HCT116 (cell line): ENCODE results near the gene PRPS1.

Source experiments
- ATF3 ChIP-seq: IDR thresholded peaks from 2 replicates; pipeline ENCODE4 v1.6.1; 2012
- CEBPB ChIP-seq: IDR thresholded peaks from 2 replicates; pipeline ENCODE4 v1.6.1; 2012; ENCODE audit warnings: low read depth
- CTCF ChIP-seq, 3 experiments: fragments of 200-600 bp in 1 of 3; sonication (generic) in 1 of 3; IDR thresholded peaks in 2 of 3; conservative IDR thresholded peaks in 1 of 3; 2 replicates each; pipeline ENCODE4 v1.5.1; 2012 to 2017; ENCODE audit warnings: low read depth in 2 of 3, low read length in 2 of 3, antibody characterized with exemption in 1 of 3, borderline replicate concordance in 1 of 3, control low read depth in 1 of 3, mild to moderate bottlenecking in 1 of 3, mixed read lengths in 1 of 3, mixed run types in 1 of 3, moderate library complexity in 1 of 3; ENCODE audit not compliant: insufficient read depth in 1 of 3
- EZH2 ChIP-seq: fragments of 200-600 bp; sonication (generic); IDR thresholded peaks from 2 replicates; pipeline ENCODE4 v1.6.1; 2017; ENCODE audit warnings: antibody characterized with exemption, mixed run types
- EZH2phosphoT487 ChIP-seq: fragments of 200-600 bp; IDR thresholded peaks from 2 replicates; pipeline ENCODE4 v1.6.1; 2018; ENCODE audit warnings: antibody characterized with exemption, borderline replicate concordance
- JUND ChIP-seq: IDR thresholded peaks from 2 replicates; pipeline ENCODE4 v1.6.1; 2012
- POLR2A ChIP-seq: IDR thresholded peaks from 2 replicates; pipeline ENCODE4 v1.7.0; 2011; ENCODE audit warnings: borderline replicate concordance; ENCODE audit not compliant: insufficient read depth, insufficient read length; ENCODE audit errors: extremely low read depth
- POLR2AphosphoS5 ChIP-seq: IDR thresholded peaks from 2 replicates; pipeline ENCODE4 v1.6.1; 2011; ENCODE audit warnings: mild to moderate bottlenecking, low read depth, low read length, moderate library complexity
- RAD21 ChIP-seq: IDR thresholded peaks from 2 replicates; pipeline ENCODE4 v1.6.1; 2012; ENCODE audit warnings: low read depth, mild to moderate bottlenecking
- REST ChIP-seq: IDR thresholded peaks from 2 replicates; pipeline ENCODE4 v1.6.1; 2012; ENCODE audit warnings: low read depth
- TCF7L2 ChIP-seq: IDR thresholded peaks from 2 replicates; pipeline ENCODE4 v1.7.0; 2011; ENCODE audit warnings: borderline replicate concordance, inconsistent platforms; ENCODE audit not compliant: insufficient read depth, insufficient read length; ENCODE audit errors: extremely low read depth
- ZBTB33 ChIP-seq: IDR thresholded peaks from 2 replicates; pipeline ENCODE4 v1.6.1; 2011; ENCODE audit warnings: mild to moderate bottlenecking, low read length, moderate library complexity; ENCODE audit not compliant: insufficient replicate concordance; ENCODE audit errors: extremely low read depth
- ZFX ChIP-seq: fragments of 450-650 bp; IDR thresholded peaks from 2 replicates; pipeline ENCODE4 v1.6.1; 2017

DNA sequence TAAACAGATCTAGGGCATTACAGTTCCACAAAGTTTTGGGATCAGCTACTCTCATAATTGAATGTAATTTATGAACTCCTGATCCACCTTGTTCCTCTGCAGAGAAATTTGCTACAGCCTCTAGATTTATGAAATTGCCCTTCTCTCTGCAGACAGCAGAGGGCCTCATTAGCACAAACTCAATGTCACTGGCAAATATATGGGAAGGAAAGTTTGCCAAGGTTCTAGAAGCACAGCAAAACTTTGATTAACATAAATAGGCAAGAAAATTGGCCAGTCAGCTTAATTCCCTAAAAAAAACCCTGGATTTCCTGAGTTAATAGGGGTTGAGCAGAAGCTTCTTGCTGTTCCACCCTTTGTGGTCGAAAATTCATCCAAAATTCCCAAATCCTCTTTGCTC lies 31.5 kb downstream of the PRPS1 start:
- TF ChIP-seq CTCF (IDR thresholded peaks at IDR 0.05 in 2 of 3, conservative IDR thresholded peaks at IDR 0.05 in 1 of 3; ENCODE audit: borderline replicate concordance in 1 of 3, insufficient read depth in 1 of 3, low read depth in 2 of 3, low read length in 2 of 3), result peak; percentile 54 to 72 (median 58); a peak in 5 of 6 replicates
- TF ChIP-seq TCF7L2, result no peak
- no peak for TF ChIP-seq ZBTB33
- no peak for TF ChIP-seq POLR2A
- no peak for TF ChIP-seq EZH2phosphoT487
- TF ChIP-seq EZH2, result no peak
- TF ChIP-seq REST, result no peak
- peak; percentile 71 for TF ChIP-seq RAD21
- TF ChIP-seq POLR2AphosphoS5, result no peak
- TF ChIP-seq CEBPB, result no peak
- no peak for TF ChIP-seq JUND
- no peak for TF ChIP-seq ZFX
- no peak for TF ChIP-seq ATF3
